ENCODE results near the gene RPS19. TPM values are rescaled to one million over a fixed set of nuclear protein-coding genes. Genes with fewer than 3 reads are reported as not detected.

Gene RPS19
- 356 and 1,098 TPM in 2 replicates for total RNA-seq

DNA sequence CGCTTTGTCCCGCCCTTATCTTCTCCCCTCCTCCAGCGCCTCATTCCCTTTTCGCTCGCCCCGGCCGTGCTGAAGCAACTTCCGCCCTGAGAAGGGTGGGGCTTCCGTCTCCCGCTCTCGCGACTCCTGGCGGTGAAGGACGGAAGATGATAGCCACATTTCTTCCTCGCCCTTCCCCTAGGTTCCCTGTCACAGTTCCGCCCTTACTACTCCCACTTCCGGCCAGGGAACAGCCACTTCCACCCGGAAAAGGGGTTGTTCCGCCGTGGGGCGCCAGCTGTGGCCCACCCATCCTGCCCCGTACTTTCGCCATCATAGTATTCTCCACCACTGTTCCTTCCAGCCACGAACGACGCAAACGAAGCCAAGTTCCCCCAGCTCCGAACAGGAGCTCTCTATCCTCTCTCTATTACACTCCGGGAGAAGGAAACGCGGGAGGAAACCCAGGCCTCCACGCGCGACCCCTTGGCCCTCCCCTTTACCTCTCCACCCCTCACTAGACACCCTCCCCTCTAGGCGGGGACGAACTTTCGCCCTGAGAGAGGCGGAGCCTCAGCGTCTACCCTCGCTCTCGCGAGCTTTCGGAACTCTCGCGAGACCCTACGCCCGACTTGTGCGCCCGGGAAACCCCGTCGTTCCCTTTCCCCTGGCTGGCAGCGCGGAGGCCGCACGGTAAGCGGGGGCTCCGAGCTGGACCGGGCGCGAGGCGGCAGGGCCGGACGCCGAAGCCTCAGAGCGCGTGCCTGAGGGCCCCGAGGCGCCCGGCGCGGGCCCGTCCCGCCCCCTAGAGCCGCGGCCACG is at the start of gene RPS19:
Gene RPS19, plus strand, starts transcription at position 638 of the 801 bp plus-strand sequence. CDS start 520 bp downstream, outside the sequence.

DNA sequence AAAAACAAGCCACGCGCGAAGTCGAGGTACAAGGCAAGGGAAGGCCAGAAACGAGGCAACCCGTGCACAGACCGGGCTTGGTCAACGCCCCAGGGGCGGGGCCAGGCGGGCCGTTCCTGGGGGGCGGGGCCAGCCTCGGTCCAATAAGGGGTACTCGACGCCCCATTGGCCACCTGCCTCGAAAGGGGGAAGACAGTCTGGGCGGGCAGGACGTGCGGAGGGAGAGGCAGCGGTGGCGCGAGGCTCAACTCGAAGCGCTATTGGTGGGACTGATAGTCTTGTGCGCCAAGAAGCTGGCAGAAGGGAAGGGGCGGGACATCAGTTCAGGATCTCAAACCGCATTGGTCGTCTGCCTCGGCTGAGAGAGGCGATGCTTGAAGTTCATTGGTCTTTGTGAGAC is 15.5 kb upstream of the RPS19 start, which contains the start of gene LYPD4:
Gene LYPD4, minus strand, starts transcription at position 83 of the 400 bp plus-strand sequence. CDS start 5,398 bp downstream, outside the sequence.

DNA sequence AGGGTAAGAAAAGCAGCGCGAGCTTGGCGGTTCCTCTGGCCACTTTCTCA is 15.2 kb upstream of the RPS19 start, which contains the start of gene DMRTC2:
Gene DMRTC2, plus strand, starts transcription at position 42 of the 50 bp plus-strand sequence. CDS start 2,387 bp downstream, outside the sequence.

DNA sequence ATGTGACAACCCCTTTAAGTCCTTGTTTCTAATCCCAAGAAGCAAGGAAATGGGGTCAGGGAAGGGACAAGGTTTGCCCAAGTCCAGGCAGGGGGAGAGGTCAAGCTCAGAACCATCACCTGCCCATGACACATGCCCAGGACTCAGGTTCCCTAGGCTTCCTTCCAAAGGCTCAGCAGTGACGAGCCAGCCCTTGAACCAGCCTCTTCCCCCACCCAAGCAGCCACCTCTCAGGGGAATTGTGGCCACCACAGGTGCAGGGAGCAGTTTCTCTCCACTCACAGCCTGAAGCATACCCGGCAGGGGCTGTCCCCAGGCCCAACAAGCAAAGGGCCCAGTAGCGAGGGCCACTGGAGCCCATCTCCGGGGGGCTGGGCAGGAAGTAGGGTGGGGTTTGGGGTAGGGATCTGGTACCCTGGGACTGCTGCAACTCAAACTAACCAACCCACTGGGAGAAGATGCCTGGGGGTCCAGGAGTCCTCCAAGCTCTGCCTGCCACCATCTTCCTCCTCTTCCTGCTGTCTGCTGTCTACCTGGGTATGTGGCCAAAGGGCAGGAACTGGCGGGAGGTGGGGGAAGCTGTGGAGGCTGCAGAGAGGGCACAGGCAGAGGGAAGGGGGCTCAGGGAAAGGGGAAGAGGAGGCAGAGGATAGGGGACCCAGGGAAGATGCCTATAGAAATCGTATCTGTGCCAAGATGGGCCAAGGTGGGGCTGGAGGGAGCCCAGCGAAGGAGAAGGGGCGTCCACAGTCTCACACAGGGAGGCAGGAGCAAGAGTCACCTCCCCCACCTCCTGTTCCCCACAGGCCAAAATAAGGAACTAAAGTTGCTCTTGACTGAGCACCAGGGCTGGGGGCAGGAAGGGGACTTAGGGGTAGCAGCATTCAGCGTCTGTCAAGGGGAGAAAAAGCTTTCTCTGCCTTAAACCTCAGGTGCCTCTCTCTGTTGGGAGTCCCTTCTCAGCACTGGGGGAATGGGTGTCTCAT is 17.1 kb downstream of the RPS19 start, which contains the start of gene CD79A:
Gene CD79A, plus strand, starts transcription at position 433 of the 986 bp plus-strand sequence. Its CDS starts 26 bp downstream, at position 459.

DNA sequence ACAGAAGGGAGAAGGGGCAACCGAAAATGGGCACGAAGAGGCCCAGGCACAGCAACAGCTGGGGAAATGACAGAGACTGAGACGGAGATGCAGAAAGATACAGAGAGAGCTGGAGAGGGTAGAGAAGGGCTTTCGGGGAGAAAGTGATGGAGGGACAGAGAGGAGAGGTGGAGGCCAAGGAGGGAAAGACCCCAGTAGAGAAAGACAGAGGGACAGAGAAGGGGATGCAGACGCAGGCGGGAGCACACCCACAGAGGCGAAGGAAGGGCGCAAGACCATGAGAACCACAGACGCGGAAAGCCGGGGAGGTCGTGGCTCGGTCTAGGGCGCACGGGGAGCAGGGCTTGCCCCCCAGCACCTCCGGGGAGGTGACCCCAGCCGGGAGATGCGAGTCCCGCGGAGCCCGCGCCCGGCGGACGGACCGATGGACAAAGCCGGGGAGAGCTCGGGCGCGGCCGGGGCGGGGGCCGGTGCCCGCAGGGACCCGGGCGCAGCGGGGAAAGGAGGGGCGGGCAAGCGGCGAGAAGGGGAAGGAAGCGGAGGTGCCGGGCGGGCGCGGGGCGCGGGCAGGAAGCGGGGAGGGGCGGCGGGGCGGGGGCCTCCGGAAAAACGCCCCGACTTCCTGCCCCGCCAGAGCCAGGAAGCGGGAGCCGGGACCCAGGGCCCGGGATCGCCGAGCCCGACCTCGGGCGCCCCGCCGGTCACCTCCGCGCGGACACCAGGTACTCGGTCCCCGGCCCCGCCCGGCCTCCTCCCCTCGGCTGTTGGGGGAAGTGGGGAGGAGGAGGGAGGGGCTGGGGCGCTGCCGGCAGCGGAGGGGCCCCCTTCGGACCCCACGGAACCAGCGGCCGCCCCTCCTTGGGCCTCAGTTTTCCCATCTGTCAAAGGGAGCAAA is 22.8 kb downstream of the RPS19 start, which contains the start of gene ARHGEF1:
Gene ARHGEF1, plus strand, starts transcription at position 617 of the 895 bp plus-strand sequence. CDS start 4,899 bp downstream, outside the sequence.

Other genes with a start within 250 kb of the RPS19 start
- gene CEACAM4, start 233.2 kb upstream of the RPS19 start, total RNA-seq = not detected in 2 replicates
- gene CEACAM7, start 172.0 kb upstream of the RPS19 start, total RNA-seq = 0.32 TPM in 1 of 2 replicates, not detected in the other
- gene CEACAM5, start 151.6 kb upstream of the RPS19 start, total RNA-seq = not detected in 2 replicates
- gene CEACAM6, start 104.7 kb upstream of the RPS19 start, total RNA-seq = not detected in 2 replicates
- not detected in 2 replicates for gene CEACAM3, start 63.7 kb upstream of the RPS19 start, total RNA-seq
- gene LYPD4, start 15.6 kb upstream of the RPS19 start, total RNA-seq = not detected in 2 replicates
- gene DMRTC2, start 15.2 kb upstream of the RPS19 start, total RNA-seq = not detected in 2 replicates
- 0.15 TPM in 1 of 2 replicates, not detected in the other for gene CD79A, start 17.0 kb downstream of the RPS19 start, total RNA-seq
- gene ARHGEF1, start 22.9 kb downstream of the RPS19 start, total RNA-seq = 35.6 and 43.5 TPM in 2 replicates
- gene ERFL, start 68.2 kb downstream of the RPS19 start, total RNA-seq = not detected in 2 replicates
- gene RABAC1, start 99.1 kb downstream of the RPS19 start, total RNA-seq = 86.8 and 165 TPM in 2 replicates
- gene ATP1A3, start 134.0 kb downstream of the RPS19 start, total RNA-seq = 0.15 TPM in 1 of 2 replicates, not detected in the other
- 2.3 and 4.3 TPM in 2 replicates for gene GRIK5, start 210.0 kb downstream of the RPS19 start, total RNA-seq
- gene ZNF574, start 215.9 kb downstream of the RPS19 start, total RNA-seq = 10.9 and 11.0 TPM in 2 replicates